Neural progenitor cell (in vitro differentiated cells): ENCODE results near the gene OSBPL8. TPM values are rescaled to one million over a fixed set of nuclear protein-coding genes. Genes with fewer than 3 reads are reported as not detected.

ENCODE experiments used
- DNase-seq: peaks from one replicate; pipeline ENCODE4 v3.0.0-alpha.2; 2016; ENCODE audit warnings: low spot score
- H2AFZ ChIP-seq: fragments of 200-600 bp; sonication (generic); replicated peaks from 2 replicates; pipeline ENCODE4 v1.6.1; 2016; ENCODE audit warnings: antibody characterized with exemption
- H3F3A ChIP-seq: fragments of 200-600 bp; sonication (generic); 2 replicates; pipeline ENCODE4 v1.6.1; 2016; ENCODE audit warnings: antibody characterized with exemption, low read depth
- H3K27ac ChIP-seq: fragments of 200-600 bp; sonication (generic); 2 replicates; pipeline ENCODE4 v1.5.1; 2016; ENCODE audit warnings: mild to moderate bottlenecking
- H3K27me3 ChIP-seq: fragments of 200-600 bp; sonication (generic); 2 replicates; pipeline ENCODE4 v1.6.1; 2016; ENCODE audit warnings: mild to moderate bottlenecking, moderate library complexity
- H3K36me3 ChIP-seq: fragments of 200-600 bp; sonication (generic); 2 replicates; pipeline ENCODE4 v1.5.1; 2016
- H3K4me1 ChIP-seq: fragments of 200-600 bp; sonication (generic); 2 replicates; pipeline ENCODE4 v1.6.1; 2016; ENCODE audit warnings: mixed run types
- H3K4me2 ChIP-seq: fragments of 200-600 bp; sonication (generic); 2 replicates; pipeline ENCODE4 v1.6.1; 2016
- H3K4me3 ChIP-seq: fragments of 200-600 bp; sonication (generic); 2 replicates; pipeline ENCODE4 v1.5.1; 2016
- H3K79me2 ChIP-seq: fragments of 200-600 bp; sonication (generic); 2 replicates; pipeline ENCODE4 v1.6.1; 2016; ENCODE audit warnings: low read depth
- H3K9ac ChIP-seq: fragments of 200-600 bp; sonication (generic); 2 replicates; pipeline ENCODE4 v1.6.1; 2016
- H3K9me3 ChIP-seq: fragments of 200-600 bp; sonication (generic); 2 replicates; pipeline ENCODE4 v1.5.1; 2016; ENCODE audit warnings: low read depth
- H4K20me1 ChIP-seq: fragments of 200-600 bp; sonication (generic); 2 replicates; pipeline ENCODE4 v1.6.1; 2016; ENCODE audit warnings: low read depth
- H3K27ac Mint-ChIP-seq: 3 replicates; pipeline ENCODE4 v1.8.0; 2021; ENCODE audit warnings: mixed read lengths
- H3K27me3 Mint-ChIP-seq: 2 replicates; pipeline ENCODE4 v1.8.0; 2022; ENCODE audit warnings: low read depth, mild to moderate bottlenecking, inconsistent platforms, moderate library complexity, mixed read lengths; ENCODE audit not compliant: insufficient read depth
- H3K36me3 Mint-ChIP-seq: 3 replicates; pipeline ENCODE4 v1.8.0; 2021; ENCODE audit warnings: mixed read lengths
- H3K4me1 Mint-ChIP-seq: 3 replicates; pipeline ENCODE4 v1.8.0; 2021; ENCODE audit warnings: mixed read lengths
- H3K4me3 Mint-ChIP-seq: 3 replicates; pipeline ENCODE4 v1.8.0; 2021; ENCODE audit warnings: mild to moderate bottlenecking, moderate library complexity, mixed read lengths
- H3K9me3 Mint-ChIP-seq: 3 replicates; pipeline ENCODE4 v1.8.0; 2020; ENCODE audit warnings: mixed read lengths
- CTCF ChIP-seq: fragments of 200-600 bp; sonication (generic); IDR thresholded peaks from 2 replicates; pipeline ENCODE4 v1.5.1; 2017; ENCODE audit warnings: antibody characterized with exemption, mild to moderate bottlenecking
- EZH2 ChIP-seq: fragments of 200-600 bp; sonication (generic); IDR thresholded peaks from 2 replicates; pipeline ENCODE4 v1.6.1; 2017; ENCODE audit warnings: antibody characterized with exemption, mild to moderate bottlenecking, moderate library complexity
- EZH2phosphoT487 ChIP-seq: fragments of 200-600 bp; sonication (generic); IDR thresholded peaks from 2 replicates; pipeline ENCODE4 v1.6.1; 2017; ENCODE audit warnings: antibody characterized with exemption
- total RNA-seq: library from RNA; depleted of rRNA; stranded (reverse); fragments of >200 nt; gene quantifications from 2 replicates; pipeline ENCODE4 v1.2.3, GENCODE V29; 2015; ENCODE audit warnings: low replicate concordance

OSBPL8 gene
- total RNA-seq, 1 donor from 2014 or later: 93.6 TPM

DNA sequence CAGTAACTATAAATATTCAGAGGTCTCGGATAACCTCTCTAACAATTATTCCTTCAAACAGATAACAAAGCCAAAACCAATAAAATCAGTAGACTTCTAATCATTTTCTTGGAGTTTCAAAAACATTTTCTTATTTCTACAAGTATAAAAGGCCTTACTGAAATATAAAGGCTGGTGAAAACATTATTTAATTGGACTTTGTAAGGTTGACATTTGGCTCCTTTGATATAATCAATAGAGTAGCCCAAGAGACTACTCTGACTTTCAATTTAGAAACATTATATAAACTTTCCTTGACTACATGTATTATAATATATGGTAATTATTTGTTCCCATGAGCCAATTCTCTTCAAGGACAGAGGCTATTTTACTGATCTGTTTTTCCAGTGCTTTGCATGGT is 68.3 kb downstream of the OSBPL8 start:
- Mint-ChIP-seq H3K4me3 (no peak overlapping the region), H3K4me1 (no peaks in the 10 kb centered on the region), H3K9me3 (peaks cover 22% of the 10 kb centered on the region), H3K36me3 (peaks cover 26% of the 10 kb centered on the region), H3K27me3 (peaks cover 3% of the 10 kb centered on the region), H3K27ac (no peak overlapping the region)
- no peak overlapping the region for H3K4me3 ChIP-seq
- H3K79me2 ChIP-seq: peaks cover 17% of the 10 kb centered on the region
- H3K9ac ChIP-seq: no peak overlapping the region
- peaks cover 13% of the 10 kb centered on the region for H3K36me3 ChIP-seq
- no peaks in the 10 kb centered on the region for H3K4me1 ChIP-seq
- H3K27me3 ChIP-seq: no peaks in the 10 kb centered on the region
- no peak overlapping the region for H2AFZ ChIP-seq
- no peaks in the 10 kb centered on the region for H3F3A ChIP-seq
- H3K4me2 ChIP-seq: no peak overlapping the region
- DNase-seq: no peak
- TF ChIP-seq CTCF (no peak), EZH2 (no peak), EZH2phosphoT487 (no peak)
- peaks cover 8% of the 10 kb centered on the region for H3K9me3 ChIP-seq
- H4K20me1 ChIP-seq: no peaks in the 10 kb centered on the region
- H3K27ac ChIP-seq: no peak overlapping the region

DNA sequence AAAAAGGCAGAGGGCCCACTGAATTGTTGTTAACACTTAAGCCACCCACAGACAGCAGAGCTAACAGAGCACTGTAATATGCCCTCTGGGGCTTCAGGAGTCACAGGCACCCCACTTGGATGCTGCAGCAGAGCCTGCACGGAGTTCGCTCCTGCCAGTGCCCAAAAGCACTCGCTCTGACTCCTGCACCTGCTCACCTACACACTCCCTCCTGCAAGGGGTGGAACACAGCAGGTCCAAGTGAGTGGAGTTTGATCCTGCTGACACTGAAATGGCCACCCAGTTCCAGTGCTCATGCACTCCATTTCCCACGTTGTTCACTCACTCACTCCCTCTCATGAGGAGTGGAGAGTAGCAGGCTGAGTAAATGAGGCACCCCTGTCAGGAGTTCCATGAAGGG is 68.8 kb downstream of the OSBPL8 start:
- no peaks in the 10 kb centered on the region for H4K20me1 ChIP-seq
- peaks cover 23% of the 10 kb centered on the region for H3K36me3 Mint-ChIP-seq
- no peak overlapping the region for H2AFZ ChIP-seq
- no peaks in the 10 kb centered on the region for H3K4me1 ChIP-seq
- H3K27ac Mint-ChIP-seq: no peak overlapping the region
- no peaks in the 10 kb centered on the region for H3F3A ChIP-seq
- H3K79me2 ChIP-seq: peaks cover 17% of the 10 kb centered on the region
- H3K27me3 ChIP-seq: no peaks in the 10 kb centered on the region
- peaks cover 22% of the 10 kb centered on the region for H3K9me3 Mint-ChIP-seq
- no peaks in the 10 kb centered on the region for H3K4me1 Mint-ChIP-seq
- H3K9me3 ChIP-seq: peaks cover 8% of the 10 kb centered on the region
- DNase-seq: no peak
- peaks cover 16% of the 10 kb centered on the region for H3K36me3 ChIP-seq
- H3K4me3 Mint-ChIP-seq: no peak overlapping the region
- H3K27ac ChIP-seq: no peak overlapping the region
- no peak overlapping the region for H3K4me2 ChIP-seq
- no peak overlapping the region for H3K4me3 ChIP-seq
- TF ChIP-seq EZH2phosphoT487 (no peak), EZH2 (no peak), CTCF (no peak)
- no peak overlapping the region for H3K9ac ChIP-seq
- peaks cover 3% of the 10 kb centered on the region for H3K27me3 Mint-ChIP-seq

DNA sequence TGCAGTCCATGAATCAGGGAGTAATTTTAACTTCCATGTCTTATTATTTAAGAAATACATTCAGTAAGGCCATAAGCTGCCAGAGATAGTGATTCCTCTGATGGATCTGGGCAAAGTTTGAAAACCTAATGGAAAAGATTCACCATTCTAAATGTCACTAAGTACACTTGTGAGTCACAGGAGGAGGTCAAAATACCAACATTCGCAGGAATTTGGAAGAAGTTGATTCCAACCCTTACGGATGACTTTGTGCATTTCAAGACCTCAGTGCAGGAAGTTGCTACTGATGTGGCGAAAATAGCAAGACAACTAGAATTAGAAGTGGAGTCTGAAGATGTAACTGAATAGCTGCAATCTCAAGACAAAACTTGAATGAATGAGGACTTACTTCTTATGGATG is 69.8 kb downstream of the OSBPL8 start:
- Histone ChIP-seq H3K4me2 (no peak overlapping the region), H3K4me1 (no peaks in the 10 kb centered on the region), H4K20me1 (no peaks in the 10 kb centered on the region), H3K9ac (no peak overlapping the region), H3F3A (no peaks in the 10 kb centered on the region), H3K9me3 (peaks cover 8% of the 10 kb centered on the region), H3K27ac (no peak overlapping the region), H3K36me3 (peaks cover 16% of the 10 kb centered on the region), H3K27me3 (no peaks in the 10 kb centered on the region), H3K4me3 (no peak overlapping the region), H2AFZ (no peak overlapping the region), H3K79me2 (peaks cover 17% of the 10 kb centered on the region)
- peaks cover 22% of the 10 kb centered on the region for H3K9me3 Mint-ChIP-seq
- H3K27me3 Mint-ChIP-seq: peaks cover 3% of the 10 kb centered on the region
- no peak for DNase-seq
- no peak overlapping the region for H3K4me3 Mint-ChIP-seq
- H3K36me3 Mint-ChIP-seq: peaks cover 23% of the 10 kb centered on the region
- TF ChIP-seq CTCF: no peak
- TF ChIP-seq EZH2phosphoT487: no peak
- TF ChIP-seq EZH2: no peak
- H3K4me1 Mint-ChIP-seq: no peaks in the 10 kb centered on the region
- H3K27ac Mint-ChIP-seq: no peak overlapping the region
